ENCODE measurements around the gene FOXA2. TPM values are rescaled to one million over a fixed set of nuclear protein-coding genes. Genes with fewer than 3 reads are reported as not detected.
A peak's percentile ranks its signal among the peaks of the same experiment; 100 is the strongest.

Gene FOXA2
- total and polyA plus RNA-seq, 2 of the 13 experiments (the other 11 are each of a cell fraction or from before 2014, with no cell fraction given): 8.8 to 12.2 TPM

- TF ChIP-seq, protein P1, sequence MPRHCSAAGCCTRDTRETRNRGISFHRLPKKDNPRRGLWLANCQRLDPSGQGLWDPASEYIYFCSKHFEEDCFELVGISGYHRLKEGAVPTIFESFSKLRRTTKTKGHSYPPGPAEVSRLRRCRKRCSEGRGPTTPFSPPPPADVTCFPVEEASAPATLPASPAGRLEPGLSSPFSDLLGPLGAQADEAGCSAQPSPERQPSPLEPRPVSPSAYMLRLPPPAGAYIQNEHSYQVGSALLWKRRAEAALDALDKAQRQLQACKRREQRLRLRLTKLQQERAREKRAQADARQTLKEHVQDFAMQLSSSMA (CRISPR knock-in tag; IDR thresholded peaks at IDR 0.05): no peak
- TF ChIP-seq ZNF350 (CRISPR knock-in tag; IDR thresholded peaks at IDR 0.05; ENCODE audit: borderline replicate concordance, low read depth): no peak
- no peak for TF ChIP-seq ZNF180 (CRISPR knock-in tag; IDR thresholded peaks at IDR 0.05; ENCODE audit: borderline replicate concordance, low read depth)
- TF ChIP-seq ATF5 (CRISPR knock-in tag; IDR thresholded peaks at IDR 0.05; ENCODE audit: low read depth): no peak
- no peak for TF ChIP-seq ZFP37 (CRISPR knock-in tag; IDR thresholded peaks at IDR 0.05; ENCODE audit: borderline replicate concordance)
- TF ChIP-seq GTF2F1 (IDR thresholded peaks at IDR 0.05; ENCODE audit: low read length): no peak
- no peak for TF ChIP-seq ZNF564 (CRISPR knock-in tag; IDR thresholded peaks at IDR 0.05)
- no peak for TF ChIP-seq ZNF749 (CRISPR knock-in tag; IDR thresholded peaks at IDR 0.05; ENCODE audit: borderline replicate concordance)
- no peak for TF ChIP-seq CBX1 (IDR thresholded peaks at IDR 0.05; ENCODE audit: low read depth)
- TF ChIP-seq, protein P2, sequence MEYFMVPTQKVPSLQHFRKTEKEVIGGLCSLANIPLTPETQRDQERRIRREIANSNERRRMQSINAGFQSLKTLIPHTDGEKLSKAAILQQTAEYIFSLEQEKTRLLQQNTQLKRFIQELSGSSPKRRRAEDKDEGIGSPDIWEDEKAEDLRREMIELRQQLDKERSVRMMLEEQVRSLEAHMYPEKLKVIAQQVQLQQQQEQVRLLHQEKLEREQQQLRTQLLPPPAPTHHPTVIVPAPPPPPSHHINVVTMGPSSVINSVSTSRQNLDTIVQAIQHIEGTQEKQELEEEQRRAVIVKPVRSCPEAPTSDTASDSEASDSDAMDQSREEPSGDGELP (IDR thresholded peaks at IDR 0.05; ENCODE audit: borderline replicate concordance, low read depth): no peak
- no peak for TF ChIP-seq HNRNPL (IDR thresholded peaks at IDR 0.05; ENCODE audit: low read depth, low read length)
- TF ChIP-seq SPEN (CRISPR knock-in tag; IDR thresholded peaks at IDR 0.05; ENCODE audit: low read depth): peak; percentile 41; the same call in 1 of the 2 replicates
- TF ChIP-seq ATM (IDR thresholded peaks at IDR 0.05; ENCODE audit: borderline replicate concordance): no peak
- TF ChIP-seq ATRX (CRISPR knock-in tag; IDR thresholded peaks at IDR 0.05; ENCODE audit: borderline replicate concordance): no peak
- no peak for TF ChIP-seq ZNF639 (CRISPR knock-in tag; conservative IDR thresholded peaks at IDR 0.05)
- peak in 1 of 2 experiments; percentile 52; a peak in 1 of 4 replicates for TF ChIP-seq EP300 (IDR thresholded peaks at IDR 0.05; ENCODE audit: low read depth in 2 of 2, low read length in 2 of 2)
- TF ChIP-seq EP300 (CRISPR knock-in tag; IDR thresholded peaks at IDR 0.05; ENCODE audit: borderline replicate concordance): no peak
- TF ChIP-seq ZNF12 (CRISPR knock-in tag; IDR thresholded peaks at IDR 0.05): no peak
- TF ChIP-seq CREM (IDR thresholded peaks at IDR 0.05): 0 out of 2 replicates have a peak, but pooled peaks have one; percentile 28
- TF ChIP-seq CREM (CRISPR knock-in tag; IDR thresholded peaks at IDR 0.05): no peak
- TF ChIP-seq MAFF (IDR thresholded peaks at IDR 0.05; ENCODE audit: low read depth, low read length): no peak
- TF ChIP-seq, protein P3, sequence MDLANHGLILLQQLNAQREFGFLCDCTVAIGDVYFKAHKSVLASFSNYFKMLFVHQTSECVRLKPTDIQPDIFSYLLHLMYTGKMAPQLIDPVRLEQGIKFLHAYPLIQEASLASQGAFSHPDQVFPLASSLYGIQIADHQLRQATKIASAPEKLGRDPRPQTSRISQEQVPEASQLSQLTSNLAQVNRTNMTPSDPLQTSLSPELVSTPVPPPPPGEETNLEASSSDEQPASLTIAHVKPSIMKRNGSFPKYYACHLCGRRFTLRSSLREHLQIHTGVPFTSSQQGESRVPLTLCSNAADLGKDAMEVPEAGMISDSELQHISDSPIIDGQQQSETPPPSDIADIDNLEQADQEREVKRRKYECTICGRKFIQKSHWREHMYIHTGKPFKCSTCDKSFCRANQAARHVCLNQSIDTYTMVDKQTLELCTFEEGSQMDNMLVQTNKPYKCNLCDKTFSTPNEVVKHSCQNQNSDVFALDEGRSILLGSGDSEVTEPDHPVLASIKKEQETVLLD (CRISPR knock-in tag; IDR thresholded peaks at IDR 0.05; ENCODE audit: low read depth): no peak
Observed at GRCh38 chr20:22563062-22563965, 21.1 kb downstream of the FOXA2 start (continued).
